HEK293 (cell line): ENCODE data around the gene COL18A1.
A peak's percentile ranks its signal among the peaks of the same experiment; 100 is the strongest.

Experiments used
- CTCF ChIA-PET: fragments of 350-600 bp; formaldehyde crosslinking; extraction: SDS; loops from one replicate; lab custom pipeline; 2021; ENCODE audit warnings: antibody characterized with exemption; lab: Yijun Ruan, JAX
- POLR2A ChIA-PET: fragments of 300-600 bp; formaldehyde crosslinking; extraction: SDS; loops from one replicate; lab custom pipeline; 2020; ENCODE audit warnings: antibody characterized with exemption, inconsistent platforms; lab: Yijun Ruan, JAX
- H3K27ac ChIP-seq: fragments of 200-500 bp; sonication (Bioruptor generic); 2 replicates; pipeline ENCODE4 v1.5.1; 2014; ENCODE audit warnings: low read depth, low read length, control low read depth, inconsistent platforms; ENCODE audit errors: extremely low read depth
- H3K36me3 ChIP-seq, 2 experiments: fragments of 200-500 bp in 1 of 2; sonication (Bioruptor generic) in 1 of 2; 1 replicate in 1 of 2; 2 replicates in 1 of 2; pipeline ENCODE4 v1.5.1; 2014 to 2017; ENCODE audit warnings: inconsistent platforms in 2 of 2, low read length in 2 of 2; ENCODE audit not compliant: control insufficient read depth in 2 of 2, insufficient read depth in 1 of 2
- H3K4me1 ChIP-seq: fragments of 200-500 bp; sonication (Bioruptor generic); 2 replicates; pipeline ENCODE4 v1.5.1; 2014; ENCODE audit warnings: mild to moderate bottlenecking, low read length, inconsistent platforms; ENCODE audit not compliant: control insufficient read depth, insufficient read depth
- H3K4me3 ChIP-seq: 2 replicates; pipeline ENCODE4 v1.5.1; 2011; ENCODE audit warnings: low read depth, mild to moderate bottlenecking, control low read depth, low read length, moderate library complexity
- H3K9me3 ChIP-seq: fragments of 200-500 bp; sonication (Bioruptor generic); 2 replicates; pipeline ENCODE4 v1.5.1; 2014; ENCODE audit warnings: low read depth, low read length, inconsistent platforms; ENCODE audit not compliant: control insufficient read depth, insufficient read depth
- PBX3 ChIP-seq: sonication (generic); formaldehyde crosslinking; IDR thresholded peaks from 2 replicates; pipeline ENCODE4 v1.8.1; 2022; ENCODE audit warnings: mild to moderate bottlenecking, moderate library complexity, missing genetic modification reagents
- REPIN1 ChIP-seq: fragments of 450-650 bp; formaldehyde crosslinking; IDR thresholded peaks from 2 replicates; pipeline ENCODE4 v1.5.1; 2017; ENCODE audit warnings: missing biosample characterization, missing genetic modification characterization, low read depth
- ZIC2 ChIP-seq: fragments of 450-650 bp; formaldehyde crosslinking; IDR thresholded peaks from 2 replicates; pipeline ENCODE4 v1.5.1; 2016; ENCODE audit warnings: missing biosample characterization, missing genetic modification characterization
- ZNF121 ChIP-seq: fragments of 450-650 bp; formaldehyde crosslinking; IDR thresholded peaks from 2 replicates; pipeline ENCODE4 v1.5.1; 2016; ENCODE audit warnings: missing biosample characterization, missing genetic modification characterization
- ZNF133 ChIP-seq: fragments of 450-650 bp; formaldehyde crosslinking; IDR thresholded peaks from 2 replicates; pipeline ENCODE4 v1.5.1; 2016; ENCODE audit warnings: missing biosample characterization, missing genetic modification characterization
- ZNF214 ChIP-seq: fragments of 450-650 bp; formaldehyde crosslinking; IDR thresholded peaks from 2 replicates; pipeline ENCODE4 v1.5.1; 2017; ENCODE audit warnings: missing biosample characterization, mild to moderate bottlenecking, missing genetic modification characterization, borderline replicate concordance
- ZNF302 ChIP-seq: fragments of 450-650 bp; formaldehyde crosslinking; IDR thresholded peaks from 2 replicates; pipeline ENCODE4 v1.5.1; 2016; ENCODE audit warnings: missing biosample characterization, missing genetic modification characterization, low read depth
- ZNF37A ChIP-seq: fragments of 450-650 bp; IDR thresholded peaks from 2 replicates; pipeline ENCODE4 v1.5.1; 2018; ENCODE audit warnings: missing biosample characterization, missing genetic modification characterization
- ZNF521 ChIP-seq: fragments of 450-650 bp; formaldehyde crosslinking; IDR thresholded peaks from 2 replicates; pipeline ENCODE4 v1.5.1; 2017; ENCODE audit warnings: missing biosample characterization, mild to moderate bottlenecking, missing genetic modification characterization
- ZNF600 ChIP-seq: fragments of 450-650 bp; formaldehyde crosslinking; IDR thresholded peaks from 2 replicates; pipeline ENCODE4 v1.5.1; 2016; ENCODE audit warnings: missing biosample characterization, missing genetic modification characterization
- ZNF610 ChIP-seq: fragments of 450-650 bp; formaldehyde crosslinking; IDR thresholded peaks from 2 replicates; pipeline ENCODE4 v1.5.1; 2016; ENCODE audit warnings: missing biosample characterization, missing genetic modification characterization, borderline replicate concordance
- ZNF624 ChIP-seq: fragments of 450-650 bp; formaldehyde crosslinking; IDR thresholded peaks from 2 replicates; pipeline ENCODE4 v1.5.1; 2017; ENCODE audit warnings: missing biosample characterization, missing genetic modification characterization
- ZNF791 ChIP-seq: fragments of 450-650 bp; formaldehyde crosslinking; IDR thresholded peaks from 2 replicates; pipeline ENCODE4 v1.5.1; 2016; ENCODE audit warnings: missing biosample characterization, missing genetic modification characterization
- ZNF830 ChIP-seq: fragments of 450-650 bp; IDR thresholded peaks from 2 replicates; pipeline ENCODE4 v1.5.0; 2018; ENCODE audit warnings: missing biosample characterization, missing genetic modification characterization, low read depth, mild to moderate bottlenecking, moderate library complexity
- ZSCAN5A ChIP-seq: fragments of 450-650 bp; formaldehyde crosslinking; IDR thresholded peaks from 2 replicates; pipeline ENCODE4 v1.5.1; 2016; ENCODE audit warnings: missing biosample characterization, missing genetic modification characterization
- TF ChIP-seq, protein P1 (sequence below): fragments of 450-650 bp; formaldehyde crosslinking; optimal IDR thresholded peaks from 2 replicates; pipeline ENCODE3; 2016; ENCODE audit warnings: missing biosample characterization, mild to moderate bottlenecking, missing genetic modification characterization
- TF ChIP-seq, protein P2 (sequence below): fragments of 450-650 bp; formaldehyde crosslinking; IDR thresholded peaks from 2 replicates; pipeline ENCODE4 v1.5.1; 2017; ENCODE audit warnings: missing biosample characterization, missing genetic modification characterization

The COL18A1 gene

GRCh38 chr21:45439161-45439872 is 34.4 kb downstream of the COL18A1 start (continued):
- TF ChIP-seq ZSCAN5A (0 out of 2 replicates have a peak, but pooled peaks have one; percentile 19), PBX3 (CRISPR knock-in tag) (no peak), ZNF624 (no peak), ZNF121 (tag by site-specific recombination) (no peak), ZNF521 (no peak), ZNF610 (no peak)
- TF ChIP-seq, all 188 proteins: peak for 16

DNA sequence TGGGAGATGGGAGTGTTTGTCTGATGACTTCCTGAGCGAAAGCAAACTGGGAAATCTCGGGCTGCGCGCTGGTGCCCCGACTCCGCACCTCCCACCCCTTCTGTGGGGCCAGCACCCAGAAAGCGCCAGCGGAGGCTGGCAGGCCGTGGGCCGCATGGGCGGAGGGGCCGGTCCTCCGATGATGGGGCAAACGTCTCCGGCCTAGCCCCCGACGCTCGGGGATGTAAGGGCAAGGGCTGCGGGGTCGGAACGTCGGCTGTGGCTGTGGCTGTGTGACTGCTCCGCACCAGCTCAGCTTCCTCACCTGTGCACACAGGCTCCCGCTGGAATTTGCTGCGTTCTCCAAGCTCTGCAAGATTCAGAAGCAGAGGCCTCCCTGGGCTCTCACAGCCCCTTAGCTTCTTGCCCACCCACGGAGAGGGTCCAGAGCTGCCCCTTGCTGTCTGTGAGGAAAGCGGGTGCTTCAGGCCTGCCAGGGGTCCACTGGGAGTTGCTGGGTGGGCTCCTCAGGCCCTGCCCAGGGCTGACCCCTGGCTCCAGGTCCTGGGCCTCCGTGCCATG is 35.0 kb downstream of the COL18A1 start:
- peaks cover 0 to 8% of the 10 kb centered on the region in 2 experiments; a peak in 1 of 3 replicates for H3K36me3 ChIP-seq
- ChIA-PET CTCF (interaction anchor here (0.5 to 3.4 kb wide), 23 partner anchors 10 to 702 kb away, joined by 3 to 52 read pairs (median 4); no protein-coding TSS in a partner anchor), POLR2A (no interaction called here)
- no peak overlapping the region for H3K4me3 ChIP-seq
- H3K27ac ChIP-seq = no peak overlapping the region
- no peaks in the 10 kb centered on the region for H3K4me1 ChIP-seq
- no peaks in the 10 kb centered on the region for H3K9me3 ChIP-seq
- TF ChIP-seq ZNF830 (no peak), ZNF521 (no peak)

DNA sequence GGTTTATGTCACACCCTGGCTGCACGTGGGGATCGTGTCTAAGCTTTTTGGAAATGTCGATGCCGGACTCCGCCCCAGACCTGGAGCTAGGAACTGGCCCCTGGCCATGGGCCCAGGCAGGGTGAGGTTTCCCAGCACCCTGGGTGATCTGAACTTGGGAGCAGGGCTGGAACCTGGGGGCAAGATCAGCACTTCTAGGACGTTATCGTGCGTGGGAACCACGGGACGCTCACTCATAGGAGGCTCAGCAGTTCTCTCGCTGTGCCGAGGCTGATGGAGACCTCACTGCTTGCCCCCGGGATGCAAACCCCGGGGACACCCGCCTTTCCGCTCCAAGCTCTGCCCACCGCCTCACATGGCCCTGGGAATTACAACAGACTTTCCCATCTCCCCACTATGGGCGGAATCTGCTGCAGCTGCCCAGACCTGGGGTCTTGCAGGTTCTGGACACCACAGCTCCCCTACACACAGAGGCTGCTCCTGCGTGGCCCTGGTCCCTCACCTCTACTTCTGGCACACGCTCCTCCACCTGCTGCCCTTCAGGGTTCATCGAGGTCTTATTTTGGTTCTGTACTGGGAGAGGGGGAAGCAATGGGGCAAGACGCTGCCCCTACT is 35.9 kb downstream of the COL18A1 start:
- TF ChIP-seq ZNF302 (no peak), ZIC2 (no peak), ZNF37A (tag by site-specific recombination) (no peak), ZNF133 (no peak), ZNF214 (tag by site-specific recombination) (no peak), ZNF600 (tag by site-specific recombination) (no peak), ZNF791 (no peak), REPIN1 (no peak)
- TF ChIP-seq, protein P1, sequence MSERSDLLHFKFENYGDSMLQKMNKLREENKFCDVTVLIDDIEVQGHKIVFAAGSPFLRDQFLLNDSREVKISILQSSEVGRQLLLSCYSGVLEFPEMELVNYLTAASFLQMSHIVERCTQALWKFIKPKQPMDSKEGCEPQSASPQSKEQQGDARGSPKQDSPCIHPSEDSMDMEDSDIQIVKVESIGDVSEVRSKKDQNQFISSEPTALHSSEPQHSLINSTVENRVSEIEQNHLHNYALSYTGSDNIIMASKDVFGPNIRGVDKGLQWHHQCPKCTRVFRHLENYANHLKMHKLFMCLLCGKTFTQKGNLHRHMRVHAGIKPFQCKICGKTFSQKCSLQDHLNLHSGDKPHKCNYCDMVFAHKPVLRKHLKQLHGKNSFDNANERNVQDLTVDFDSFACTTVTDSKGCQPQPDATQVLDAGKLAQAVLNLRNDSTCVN = no peak
- TF ChIP-seq, protein P2, sequence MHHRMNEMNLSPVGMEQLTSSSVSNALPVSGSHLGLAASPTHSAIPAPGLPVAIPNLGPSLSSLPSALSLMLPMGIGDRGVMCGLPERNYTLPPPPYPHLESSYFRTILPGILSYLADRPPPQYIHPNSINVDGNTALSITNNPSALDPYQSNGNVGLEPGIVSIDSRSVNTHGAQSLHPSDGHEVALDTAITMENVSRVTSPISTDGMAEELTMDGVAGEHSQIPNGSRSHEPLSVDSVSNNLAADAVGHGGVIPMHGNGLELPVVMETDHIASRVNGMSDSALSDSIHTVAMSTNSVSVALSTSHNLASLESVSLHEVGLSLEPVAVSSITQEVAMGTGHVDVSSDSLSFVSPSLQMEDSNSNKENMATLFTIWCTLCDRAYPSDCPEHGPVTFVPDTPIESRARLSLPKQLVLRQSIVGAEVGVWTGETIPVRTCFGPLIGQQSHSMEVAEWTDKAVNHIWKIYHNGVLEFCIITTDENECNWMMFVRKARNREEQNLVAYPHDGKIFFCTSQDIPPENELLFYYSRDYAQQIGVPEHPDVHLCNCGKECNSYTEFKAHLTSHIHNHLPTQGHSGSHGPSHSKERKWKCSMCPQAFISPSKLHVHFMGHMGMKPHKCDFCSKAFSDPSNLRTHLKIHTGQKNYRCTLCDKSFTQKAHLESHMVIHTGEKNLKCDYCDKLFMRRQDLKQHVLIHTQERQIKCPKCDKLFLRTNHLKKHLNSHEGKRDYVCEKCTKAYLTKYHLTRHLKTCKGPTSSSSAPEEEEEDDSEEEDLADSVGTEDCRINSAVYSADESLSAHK (tag by site-specific recombination) = no peak
- TF ChIP-seq, all 188 proteins: peak for 0
- Histone ChIP-seq H3K9me3 (no peaks in the 10 kb centered on the region), H3K36me3 (peaks cover 0 to 8% of the 10 kb centered on the region in 2 experiments; a peak in 1 of 3 replicates), H3K4me3 (no peak overlapping the region), H3K4me1 (no peaks in the 10 kb centered on the region), H3K27ac (no peak overlapping the region)
- CTCF ChIA-PET = interaction anchor here (0.5 to 3.4 kb wide), 10 partner anchors 11 to 703 kb away, joined by 3 to 52 read pairs (median 6); no protein-coding TSS in a partner anchor
- POLR2A ChIA-PET = no interaction called here
